Mucosa of rectum (tissue), 2 donors: ENCODE results near the gene MBTPS2.

ENCODE experiments used
- H3K27ac ChIP-seq, 2 donors: one replicate each; pipeline ENCODE4 v1.7.0; 2013; ENCODE audit warnings: inconsistent platforms in 2 of 2, low read depth in 2 of 2, low read length in 2 of 2
- H3K27me3 ChIP-seq, 2 donors: one replicate each; pipeline ENCODE4 v1.7.0; 2013; ENCODE audit warnings: low read length in 2 of 2; ENCODE audit not compliant: control insufficient read depth in 2 of 2, insufficient read depth in 2 of 2
- H3K36me3 ChIP-seq, 2 donors: one replicate each; pipeline ENCODE4 v1.7.0; 2013; ENCODE audit warnings: low read length in 2 of 2; ENCODE audit not compliant: control insufficient read depth in 2 of 2, insufficient read depth in 2 of 2
- H3K4me1 ChIP-seq, 2 donors: one replicate each; pipeline ENCODE4 v1.7.0; 2013; ENCODE audit warnings: low read length in 2 of 2, mild to moderate bottlenecking in 1 of 2; ENCODE audit not compliant: control insufficient read depth in 2 of 2, insufficient read depth in 2 of 2
- H3K4me3 ChIP-seq, 2 donors: one replicate each; pipeline ENCODE4 v1.7.0; 2013; ENCODE audit warnings: low read length in 2 of 2
- H3K9ac ChIP-seq, 2 donors: one replicate each; pipeline ENCODE4 v1.7.0; 2013; ENCODE audit warnings: low read length in 2 of 2, low read depth in 1 of 2, mild to moderate bottlenecking in 1 of 2
- H3K9me3 ChIP-seq, 2 donors: one replicate each; pipeline ENCODE4 v1.7.0; 2013; ENCODE audit warnings: low read length in 2 of 2; ENCODE audit not compliant: control insufficient read depth in 2 of 2
- donor health status: healthy.
- donor health status: Normal muscosa, but diverticular disease.

Gene MBTPS2

GRCh38 chrX:21930986-21931385 lies 91.6 kb downstream of the MBTPS2 start:
- no peak overlapping the region for H3K4me3 ChIP-seq
- no peaks in the 10 kb centered on the region for H3K4me1 ChIP-seq
- peaks cover 0 to 2% of the 10 kb centered on the region in 2 donors for H3K27me3 ChIP-seq
- no peaks in the 10 kb centered on the region for H3K36me3 ChIP-seq
- H3K27ac ChIP-seq: no peak overlapping the region
- H3K9me3 ChIP-seq: no peaks in the 10 kb centered on the region
- no peak overlapping the region for H3K9ac ChIP-seq

- H3K27ac ChIP-seq: no peak overlapping the region
Observed at GRCh38 chrX:21932292-21933002, 93.0 kb downstream of the MBTPS2 start.

GRCh38 chrX:21933077-21933476 lies 93.7 kb downstream of the MBTPS2 start:
- no peaks in the 10 kb centered on the region for H3K9me3 ChIP-seq
- peaks cover 0 to 2% of the 10 kb centered on the region in 2 donors for H3K27me3 ChIP-seq
- H3K4me3 ChIP-seq: no peak overlapping the region
- H3K9ac ChIP-seq: no peak overlapping the region
- H3K4me1 ChIP-seq: no peaks in the 10 kb centered on the region
- H3K36me3 ChIP-seq: no peaks in the 10 kb centered on the region
- H3K27ac ChIP-seq: no peak overlapping the region

More at GRCh38 chrX:21932292-21933002, 93.0 kb downstream of the MBTPS2 start:
- no peaks in the 10 kb centered on the region for H3K4me1 ChIP-seq
- peaks cover 0 to 2% of the 10 kb centered on the region in 2 donors for H3K27me3 ChIP-seq
- H3K36me3 ChIP-seq: no peaks in the 10 kb centered on the region
- H3K9ac ChIP-seq: no peak overlapping the region
- no peak overlapping the region for H3K4me3 ChIP-seq
- H3K9me3 ChIP-seq: no peaks in the 10 kb centered on the region

GRCh38 chrX:21934414-21934813 lies 95.0 kb downstream of the MBTPS2 start:
- Histone ChIP-seq H3K9ac (no peak overlapping the region), H3K4me3 (no peak overlapping the region), H3K27ac (no peak overlapping the region), H3K9me3 (no peaks in the 10 kb centered on the region), H3K27me3 (peaks cover 0 to 2% of the 10 kb centered on the region in 2 donors), H3K36me3 (no peaks in the 10 kb centered on the region), H3K4me1 (no peaks in the 10 kb centered on the region)
